ENCODE results near the gene SLC9A1. TPM values are rescaled to one million over a fixed set of nuclear protein-coding genes. Genes with fewer than 3 reads are reported as not detected.

The SLC9A1 gene
- total RNA-seq, 1 experiment from 2014 or later: 27.5 TPM

DNA sequence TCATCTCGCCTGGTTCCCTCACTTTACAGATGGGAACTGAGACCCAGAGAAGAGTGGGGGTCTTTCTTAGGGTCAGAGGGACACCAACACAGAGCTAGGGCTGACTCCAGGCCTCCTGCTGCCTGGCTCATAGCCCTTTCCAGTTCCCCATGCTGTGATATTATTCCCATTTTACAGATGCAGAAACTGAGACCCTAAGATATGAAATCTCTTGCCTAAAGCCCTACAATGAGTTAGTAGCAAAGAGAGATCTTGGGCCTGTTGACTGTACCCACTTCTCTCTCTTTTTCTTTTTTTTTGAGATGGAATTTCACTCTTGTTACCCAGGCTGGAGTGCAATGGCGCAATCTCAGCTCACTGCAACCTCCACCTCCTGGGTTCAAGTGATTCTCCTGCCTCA, 49.9 kb downstream of the SLC9A1 start:
- H3K79me2 ChIP-seq (ENCODE audit: low read depth): no peaks in the 10 kb centered on the region
- no peaks in the 10 kb centered on the region for H3K36me3 ChIP-seq (ENCODE audit: low read depth)
- H3K27ac ChIP-seq: no peak overlapping the region
- H2AFZ ChIP-seq: no peak overlapping the region
- no peak overlapping the region for H3K4me2 ChIP-seq
- no peak for TF ChIP-seq EZH2 (IDR thresholded peaks at IDR 0.05; ENCODE audit: low read depth)
- TF ChIP-seq, protein P1, sequence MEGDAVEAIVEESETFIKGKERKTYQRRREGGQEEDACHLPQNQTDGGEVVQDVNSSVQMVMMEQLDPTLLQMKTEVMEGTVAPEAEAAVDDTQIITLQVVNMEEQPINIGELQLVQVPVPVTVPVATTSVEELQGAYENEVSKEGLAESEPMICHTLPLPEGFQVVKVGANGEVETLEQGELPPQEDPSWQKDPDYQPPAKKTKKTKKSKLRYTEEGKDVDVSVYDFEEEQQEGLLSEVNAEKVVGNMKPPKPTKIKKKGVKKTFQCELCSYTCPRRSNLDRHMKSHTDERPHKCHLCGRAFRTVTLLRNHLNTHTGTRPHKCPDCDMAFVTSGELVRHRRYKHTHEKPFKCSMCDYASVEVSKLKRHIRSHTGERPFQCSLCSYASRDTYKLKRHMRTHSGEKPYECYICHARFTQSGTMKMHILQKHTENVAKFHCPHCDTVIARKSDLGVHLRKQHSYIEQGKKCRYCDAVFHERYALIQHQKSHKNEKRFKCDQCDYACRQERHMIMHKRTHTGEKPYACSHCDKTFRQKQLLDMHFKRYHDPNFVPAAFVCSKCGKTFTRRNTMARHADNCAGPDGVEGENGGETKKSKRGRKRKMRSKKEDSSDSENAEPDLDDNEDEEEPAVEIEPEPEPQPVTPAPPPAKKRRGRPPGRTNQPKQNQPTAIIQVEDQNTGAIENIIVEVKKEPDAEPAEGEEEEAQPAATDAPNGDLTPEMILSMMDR (conservative IDR thresholded peaks at IDR 0.05): no peak
- ChIA-PET POLR2A (ENCODE audit: unreplicated experiment) (no interaction called here), CTCF (interaction anchor here (0.6 kb wide), 1 partner anchor 181 kb away, joined by 7 read pairs; no protein-coding TSS in a partner anchor)
- no peaks in the 10 kb centered on the region for H4K20me1 ChIP-seq (ENCODE audit: insufficient read depth)
- intact Hi-C loops (cut with micrococcal nuclease; ENCODE audit: unreplicated experiment): no loop called here
- DNase-seq: no peak
- H3K4me3 ChIP-seq: no peak overlapping the region
- no peaks in the 10 kb centered on the region for H3K9me2 ChIP-seq (ENCODE audit: insufficient read depth)
- H3K4me1 ChIP-seq (replicated peaks; ENCODE audit: insufficient read depth): no peaks in the 10 kb centered on the region
- no TSS peak for BruUV-seq (replicated peaks)
- H3F3A ChIP-seq (ENCODE audit: insufficient read depth, low read depth): no peaks in the 10 kb centered on the region
- no peaks in the 10 kb centered on the region for H3K9me3 ChIP-seq (ENCODE audit: insufficient read depth, low read depth)
- no peaks in the 10 kb centered on the region for H3K27me3 ChIP-seq (ENCODE audit: insufficient read depth, low read depth)

GRCh38 chr1:27103498-27103897, 51.4 kb downstream of the SLC9A1 start:
- intact Hi-C loops (cut with micrococcal nuclease; ENCODE audit: unreplicated experiment): no loop called here
- H4K20me1 ChIP-seq (ENCODE audit: insufficient read depth): no peaks in the 10 kb centered on the region
- no peaks in the 10 kb centered on the region for H3K27me3 ChIP-seq (ENCODE audit: insufficient read depth, low read depth)
- H3K4me1 ChIP-seq (replicated peaks; ENCODE audit: insufficient read depth): 0 out of 2 replicates have a peak, but pooled peaks cover 12% of the 10 kb centered on the region
- TF ChIP-seq, protein P1 (conservative IDR thresholded peaks at IDR 0.05): no peak
- TF ChIP-seq EZH2 (IDR thresholded peaks at IDR 0.05; ENCODE audit: low read depth): no peak
- BruUV-seq (replicated peaks): no TSS peak
- no peaks in the 10 kb centered on the region for H3F3A ChIP-seq (ENCODE audit: insufficient read depth, low read depth)
- DNase-seq: no peak
- no peaks in the 10 kb centered on the region for H3K36me3 ChIP-seq (ENCODE audit: low read depth)
- H3K79me2 ChIP-seq (ENCODE audit: low read depth): no peaks in the 10 kb centered on the region
- no peak overlapping the region for H3K4me3 ChIP-seq
- POLR2A ChIA-PET (ENCODE audit: unreplicated experiment): no interaction called here
- no peak overlapping the region for H3K4me2 ChIP-seq
- CTCF ChIA-PET: no interaction called here
- H2AFZ ChIP-seq: no peak overlapping the region
- no peaks in the 10 kb centered on the region for H3K9me2 ChIP-seq (ENCODE audit: insufficient read depth)
- H3K9me3 ChIP-seq (ENCODE audit: insufficient read depth, low read depth): no peaks in the 10 kb centered on the region
- H3K27ac ChIP-seq: no peak overlapping the region

DNA sequence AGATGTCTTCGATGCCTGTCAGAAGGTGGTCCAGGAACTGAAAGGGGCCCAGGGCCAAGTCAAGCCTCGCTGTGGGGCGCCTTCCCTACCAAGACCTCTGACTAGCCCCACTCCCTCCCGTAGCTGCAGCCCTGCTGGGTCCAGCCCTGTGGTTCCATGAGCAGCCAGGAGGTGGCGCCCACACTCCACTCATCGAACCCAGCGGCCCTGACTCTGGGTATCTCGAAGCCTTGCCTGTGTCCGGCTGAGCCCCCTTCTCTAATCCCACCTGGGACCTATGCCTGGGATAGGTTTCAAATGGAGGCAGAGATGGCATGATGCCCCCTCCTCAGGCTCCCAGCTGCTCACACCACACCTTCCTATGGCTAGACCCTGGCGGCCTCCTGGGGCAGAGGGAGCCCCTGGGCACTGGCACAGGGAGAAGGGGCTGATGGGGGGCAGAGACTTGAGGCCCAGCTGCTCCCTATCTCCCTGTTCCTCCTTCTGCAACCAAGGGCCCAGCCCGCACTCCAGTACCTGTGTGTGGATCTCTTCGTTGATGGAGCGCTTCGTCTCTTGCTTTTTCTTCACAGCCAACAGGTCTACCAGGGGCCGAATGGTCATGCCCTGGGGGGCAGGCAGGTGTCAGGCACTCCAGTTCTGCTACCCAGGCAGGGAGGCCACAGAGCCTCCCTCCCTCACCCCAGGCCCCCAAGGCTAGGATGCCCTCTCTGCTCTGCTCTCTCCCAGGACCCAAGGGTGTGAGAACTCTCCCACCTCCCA, 52.0 kb downstream of the SLC9A1 start:
- intact Hi-C loops (cut with micrococcal nuclease; ENCODE audit: unreplicated experiment): loop anchor here (1.0 kb wide), 3 partner anchors 181 to 292 kb away; no protein-coding TSS in a partner anchor
- Histone ChIP-seq H3K4me1 (replicated peaks; ENCODE audit: insufficient read depth) (0 out of 2 replicates have a peak, but pooled peaks cover 12% of the 10 kb centered on the region), H3K4me2 (no peak overlapping the region), H3K9me3 (ENCODE audit: insufficient read depth, low read depth) (no peaks in the 10 kb centered on the region), H3F3A (ENCODE audit: insufficient read depth, low read depth) (no peaks in the 10 kb centered on the region; the same call in 1 of the 2 replicates), H4K20me1 (ENCODE audit: insufficient read depth) (no peaks in the 10 kb centered on the region), H3K27me3 (ENCODE audit: insufficient read depth, low read depth) (no peaks in the 10 kb centered on the region), H2AFZ (no peak overlapping the region), H3K27ac (no peak overlapping the region), H3K36me3 (ENCODE audit: low read depth) (no peaks in the 10 kb centered on the region), H3K9me2 (ENCODE audit: insufficient read depth) (no peaks in the 10 kb centered on the region), H3K79me2 (ENCODE audit: low read depth) (no peaks in the 10 kb centered on the region), H3K4me3 (no peak overlapping the region)
- DNase-seq: peak in 1 of 2 experiments; percentile 71
- CTCF ChIA-PET: interaction anchor here (0.6 to 1.2 kb wide), 4 partner anchors 106 to 293 kb away, joined by 3 to 6 read pairs (median 4); no protein-coding TSS in a partner anchor
- POLR2A ChIA-PET (ENCODE audit: unreplicated experiment): no interaction called here
- no TSS peak for BruUV-seq (replicated peaks)
- no peak for TF ChIP-seq EZH2 (IDR thresholded peaks at IDR 0.05; ENCODE audit: low read depth)
- TF ChIP-seq, protein P1 (conservative IDR thresholded peaks at IDR 0.05): peak; percentile 93
